BJ (cell line): Measurements from ENCODE around the gene XYLT1. TPM values are rescaled to one million over a fixed set of nuclear protein-coding genes. Genes with fewer than 3 reads are reported as not detected.

Experiments
- CTCF ChIA-PET: fragments of 350-600 bp; formaldehyde crosslinking; extraction: SDS; loops from one replicate; lab custom pipeline; 2021; ENCODE audit warnings: antibody characterized with exemption, inconsistent platforms; lab: Yijun Ruan, JAX
- POLR2A ChIA-PET: fragments of 300-600 bp; sonication (Branson Sonifier 250); formaldehyde crosslinking; extraction: SDS; loops from one replicate; lab custom pipeline; 2021; ENCODE audit warnings: antibody characterized with exemption; lab: Charles Lee
- DNase-seq: peaks from one replicate; pipeline ENCODE4 v3.0.0-alpha.2; 2011; ENCODE audit warnings: low read depth
- H3K27me3 ChIP-seq: 2 replicates; pipeline ENCODE4 v1.6.0; 2011; ENCODE audit warnings: low read length; ENCODE audit not compliant: control insufficient read depth, insufficient read depth
- H3K36me3 ChIP-seq: 2 replicates; pipeline ENCODE4 v1.5.1; 2011; ENCODE audit warnings: low read length; ENCODE audit not compliant: control insufficient read depth, insufficient read depth
- H3K4me3 ChIP-seq: 2 replicates; pipeline ENCODE4 v1.5.1; 2011; ENCODE audit warnings: low read depth, mild to moderate bottlenecking, control low read depth, low read length
- polyA plus RNA-seq: library from polyadenylated mRNA; depleted of rRNA; stranded (reverse); fragments of >200 nt; gene quantifications from 2 replicates; pipeline ENCODE4 v1.2.3, GENCODE V29; 2011
- TF ChIP-seq, protein P1 (sequence below): IDR thresholded peaks from 2 replicates; pipeline ENCODE4 v1.5.1; 2011; ENCODE audit warnings: low read depth, mild to moderate bottlenecking, control low read depth, inconsistent platforms, low read length, moderate library complexity; ENCODE audit not compliant: insufficient read depth

Gene XYLT1
- polyA plus RNA-seq, 1 experiment: 15.9 TPM

DNA sequence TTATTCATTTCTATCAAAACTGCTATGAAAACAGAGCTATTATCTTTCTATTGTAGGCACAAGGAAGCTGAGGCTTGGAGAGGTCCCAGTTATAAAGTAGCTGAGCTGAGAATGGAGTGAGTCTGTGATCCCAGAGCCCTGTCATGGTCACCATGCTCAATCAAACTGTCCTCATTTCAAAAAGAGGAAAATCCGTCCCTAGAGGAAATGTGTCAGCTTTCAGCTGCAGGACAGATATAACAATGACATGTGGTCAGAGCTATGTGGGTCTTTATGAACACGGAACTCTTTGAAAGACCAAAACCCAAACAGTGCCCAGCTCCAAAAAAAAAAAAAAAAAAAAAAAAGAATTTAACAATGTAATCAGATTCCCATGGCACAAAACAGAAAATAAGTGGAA is 266.1 kb downstream of the XYLT1 start:
- POLR2A ChIA-PET: interaction anchor here (0.7 kb wide), 1 partner anchor 412 kb away, joined by 23 read pairs; no protein-coding TSS in a partner anchor
- CTCF ChIA-PET: interaction anchor here (3.4 to 3.7 kb wide), 2 partner anchors 10 to 263 kb away, joined by 13 to 17 read pairs; no protein-coding TSS in a partner anchor
- H3K36me3 ChIP-seq: peaks cover 3% of the 10 kb centered on the region; the same call in 1 of the 2 replicates
- TF ChIP-seq, protein P1, sequence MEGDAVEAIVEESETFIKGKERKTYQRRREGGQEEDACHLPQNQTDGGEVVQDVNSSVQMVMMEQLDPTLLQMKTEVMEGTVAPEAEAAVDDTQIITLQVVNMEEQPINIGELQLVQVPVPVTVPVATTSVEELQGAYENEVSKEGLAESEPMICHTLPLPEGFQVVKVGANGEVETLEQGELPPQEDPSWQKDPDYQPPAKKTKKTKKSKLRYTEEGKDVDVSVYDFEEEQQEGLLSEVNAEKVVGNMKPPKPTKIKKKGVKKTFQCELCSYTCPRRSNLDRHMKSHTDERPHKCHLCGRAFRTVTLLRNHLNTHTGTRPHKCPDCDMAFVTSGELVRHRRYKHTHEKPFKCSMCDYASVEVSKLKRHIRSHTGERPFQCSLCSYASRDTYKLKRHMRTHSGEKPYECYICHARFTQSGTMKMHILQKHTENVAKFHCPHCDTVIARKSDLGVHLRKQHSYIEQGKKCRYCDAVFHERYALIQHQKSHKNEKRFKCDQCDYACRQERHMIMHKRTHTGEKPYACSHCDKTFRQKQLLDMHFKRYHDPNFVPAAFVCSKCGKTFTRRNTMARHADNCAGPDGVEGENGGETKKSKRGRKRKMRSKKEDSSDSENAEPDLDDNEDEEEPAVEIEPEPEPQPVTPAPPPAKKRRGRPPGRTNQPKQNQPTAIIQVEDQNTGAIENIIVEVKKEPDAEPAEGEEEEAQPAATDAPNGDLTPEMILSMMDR: no peak
- H3K27me3 ChIP-seq: no peaks in the 10 kb centered on the region
- H3K4me3 ChIP-seq: no peak overlapping the region
- no peak for DNase-seq

- H3K36me3 ChIP-seq: peaks cover 3% of the 10 kb centered on the region; the same call in 1 of the 2 replicates
- ChIA-PET CTCF (interaction anchor here (3.4 to 3.7 kb wide), 2 partner anchors 10 to 263 kb away, joined by 13 to 17 read pairs; no protein-coding TSS in a partner anchor), POLR2A (no interaction called here)
- DNase-seq: no peak
- TF ChIP-seq, protein P1: no peak
- no peak overlapping the region for H3K4me3 ChIP-seq
- no peaks in the 10 kb centered on the region for H3K27me3 ChIP-seq
Measured at GRCh38 chr16:17204206-17204605, 266.6 kb downstream of the XYLT1 start.

GRCh38 chr16:17203424-17203823 is 267.3 kb downstream of the XYLT1 start:
- H3K36me3 ChIP-seq: peaks cover 3% of the 10 kb centered on the region; the same call in 1 of the 2 replicates
- H3K4me3 ChIP-seq: no peak overlapping the region
- ChIA-PET CTCF (interaction anchor here (3.7 kb wide), 1 partner anchor 9 kb away, joined by 17 read pairs; no protein-coding TSS in a partner anchor), POLR2A (no interaction called here)
- TF ChIP-seq, protein P1: no peak
- DNase-seq: no peak
- H3K27me3 ChIP-seq: no peaks in the 10 kb centered on the region

- no peaks in the 10 kb centered on the region for H3K27me3 ChIP-seq
- DNase-seq: no peak
- H3K36me3 ChIP-seq: peaks cover 9% of the 10 kb centered on the region
- POLR2A ChIA-PET: interaction anchor here (0.7 kb wide), 1 partner anchor 272 kb away, joined by 3 read pairs; the partner anchor contains the start of gene XYLT1
- TF ChIP-seq, protein P1: no peak
- CTCF ChIA-PET: interaction anchor here (0.8 kb wide), 1 partner anchor 269 kb away, joined by 3 read pairs; no protein-coding TSS in a partner anchor
- H3K4me3 ChIP-seq: no peak overlapping the region
Measured at GRCh38 chr16:17199135-17199534, 271.6 kb downstream of the XYLT1 start.

GRCh38 chr16:17196526-17196925 is 274.2 kb downstream of the XYLT1 start:
- no peaks in the 10 kb centered on the region for H3K27me3 ChIP-seq
- DNase-seq: no peak
- H3K36me3 ChIP-seq: peaks cover 9% of the 10 kb centered on the region
- no peak overlapping the region for H3K4me3 ChIP-seq
- CTCF ChIA-PET: interaction anchor here (1.7 to 3.5 kb wide), 3 partner anchors 24 to 272 kb away, joined by 5 to 32 read pairs (median 19); no protein-coding TSS in a partner anchor
- TF ChIP-seq, protein P1: no peak
- POLR2A ChIA-PET: no interaction called here
